WTC11 (cell line): ENCODE measurements around the gene CIBAR2. TPM values are rescaled to one million over a fixed set of nuclear protein-coding genes. Genes with fewer than 3 reads are reported as not detected.

Experiments
- ATAC-seq: fragments of 200-7000 bp; cut with Tn5 transposase; 2 replicates; pipeline ENCODE4 v1.10.0; 2021; ENCODE audit warnings: mild to moderate bottlenecking, moderate library complexity
- CTCF ChIA-PET: fragments of 300-600 bp; sonication (Branson Sonifier 250); formaldehyde crosslinking; loops from one replicate; lab custom pipeline; 2021; ENCODE audit warnings: antibody characterized with exemption; lab: Charles Lee
- POLR2A ChIA-PET: fragments of 350-600 bp; sonication (Branson Sonifier 250); formaldehyde crosslinking; loops from one replicate; lab custom pipeline; 2021; ENCODE audit warnings: antibody characterized with exemption; lab: Charles Lee
- DNase-seq: peaks from one replicate; pipeline ENCODE4 v3.0.0; 2021; ENCODE audit warnings: low spot score
- H3K27ac Mint-ChIP-seq: 2 replicates; pipeline ENCODE4 v1.8.0; 2021; ENCODE audit warnings: mixed read lengths
- H3K27me3 Mint-ChIP-seq: 2 replicates; pipeline ENCODE4 v1.8.0; 2021; ENCODE audit warnings: low read depth, mild to moderate bottlenecking, moderate library complexity, mixed read lengths
- H3K36me3 Mint-ChIP-seq: 2 replicates; pipeline ENCODE4 v1.8.0; 2021; ENCODE audit warnings: mixed read lengths
- H3K4me1 Mint-ChIP-seq: 2 replicates; pipeline ENCODE4 v1.8.0; 2022; ENCODE audit warnings: mixed read lengths
- H3K4me3 Mint-ChIP-seq: 2 replicates; pipeline ENCODE4 v1.8.0; 2021; ENCODE audit warnings: mild to moderate bottlenecking, moderate library complexity, mixed read lengths
- H3K9me3 Mint-ChIP-seq: 2 replicates; pipeline ENCODE4 v1.8.0; 2021; ENCODE audit warnings: mixed read lengths
- AR ChIP-seq: fragments of 250-450 bp; sonication (Bioruptor Pico); IDR thresholded peaks from 2 replicates; pipeline ENCODE4 v1.9.0; 2021; ENCODE audit warnings: mild to moderate bottlenecking
- CREM ChIP-seq: sonication (generic); formaldehyde crosslinking; IDR thresholded peaks from 2 replicates; pipeline ENCODE4 v1.8.1; 2022; ENCODE audit warnings: mild to moderate bottlenecking, missing genetic modification reagents, moderate library complexity
- EMX1 ChIP-seq: fragments of 250-450 bp; sonication (Bioruptor Pico); IDR thresholded peaks from 2 replicates; pipeline ENCODE4 v1.8.0; 2021; ENCODE audit warnings: mild to moderate bottlenecking
- GABPB1 ChIP-seq: sonication (generic); formaldehyde crosslinking; IDR thresholded peaks from 2 replicates; pipeline ENCODE4 v1.8.1; 2023; ENCODE audit warnings: mild to moderate bottlenecking, missing genetic modification reagents
- KAT7 ChIP-seq: sonication (generic); formaldehyde crosslinking; IDR thresholded peaks from 2 replicates; pipeline ENCODE4 v1.8.1; 2023; ENCODE audit warnings: missing genetic modification reagents, mild to moderate bottlenecking, borderline replicate concordance
- SOX15 ChIP-seq: fragments of 250-450 bp; sonication (Bioruptor Pico); IDR thresholded peaks from 2 replicates; pipeline ENCODE4 v1.9.0; 2021; ENCODE audit warnings: mild to moderate bottlenecking
- ZNF532 ChIP-seq: fragments of 250-450 bp; sonication (Bioruptor Pico); IDR thresholded peaks from 2 replicates; pipeline ENCODE4 v1.9.0; 2021; ENCODE audit warnings: mild to moderate bottlenecking, borderline replicate concordance
- total RNA-seq: library from RNA; stranded (reverse); gene quantifications from 3 replicates; pipeline ENCODE4 v1.2.3, GENCODE V29; 2021
- TF ChIP-seq, protein P1 (sequence below): sonication (generic); formaldehyde crosslinking; IDR thresholded peaks from 2 replicates; pipeline ENCODE4 v1.8.1; 2023; ENCODE audit warnings: mild to moderate bottlenecking, missing genetic modification reagents
- TF ChIP-seq, protein P2 (sequence below): sonication (generic); formaldehyde crosslinking; IDR thresholded peaks from 2 replicates; pipeline ENCODE4 v1.8.0; 2023; ENCODE audit warnings: mild to moderate bottlenecking, missing genetic modification reagents

Gene CIBAR2
- total RNA-seq, 1 experiment from 2014 or later, result not detected

DNA sequence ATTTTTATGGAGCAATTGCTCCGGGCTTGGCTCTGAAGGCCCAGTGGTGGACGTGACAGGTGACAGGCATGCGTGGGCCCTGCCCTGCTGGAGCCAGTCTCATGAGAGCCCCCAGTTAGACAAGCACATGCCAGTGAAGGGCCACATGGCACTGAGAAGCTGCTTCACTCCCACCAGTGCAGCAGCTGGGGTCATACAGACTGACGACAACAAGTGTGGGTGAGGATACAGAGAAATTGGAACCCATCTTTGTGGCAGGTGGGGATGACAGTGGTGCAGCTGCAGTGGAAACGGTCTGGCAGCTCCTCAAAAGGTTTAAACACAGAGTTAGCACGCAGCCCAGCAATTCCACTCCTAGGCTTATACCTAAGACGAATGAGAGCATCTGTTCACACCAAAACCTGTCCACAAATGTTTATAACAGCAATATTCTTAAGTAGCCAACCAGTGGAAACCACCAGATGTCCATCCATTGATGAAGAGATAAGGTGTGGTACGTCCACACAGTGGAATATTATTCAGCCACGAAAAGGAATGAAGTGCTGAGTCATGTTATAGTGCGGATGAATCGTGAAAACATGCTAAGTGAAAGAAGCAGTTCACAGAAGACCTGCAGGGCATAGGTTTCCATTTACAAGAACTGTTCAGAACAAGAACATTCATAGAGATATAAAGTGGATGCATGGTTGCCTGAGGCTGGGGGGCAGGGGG is 12.5 kb upstream of the CIBAR2 start:
- no peaks in the 10 kb centered on the region; the same call in 1 of the 2 replicates for H3K27me3 Mint-ChIP-seq
- DNase-seq (no peak), ATAC-seq (no peak)
- peaks cover 24% of the 10 kb centered on the region for H3K4me1 Mint-ChIP-seq
- H3K9me3 Mint-ChIP-seq, result peaks cover 6% of the 10 kb centered on the region; the same call in 1 of the 2 replicates
- POLR2A ChIA-PET, result interaction anchor here (0.6 kb wide), 1 partner anchor 53 kb away, joined by 5 read pairs; no protein-coding TSS in a partner anchor
- H3K27ac Mint-ChIP-seq, result no peak overlapping the region
- TF ChIP-seq SOX15 (no peak), EMX1 (CRISPR knock-in tag) (no peak), KAT7 (CRISPR knock-in tag) (no peak)
- H3K36me3 Mint-ChIP-seq, result no peaks in the 10 kb centered on the region
- CTCF ChIA-PET, result interaction anchor here (0.8 to 7.2 kb wide), 7 partner anchors 10 to 206 kb away, joined by 3 to 81 read pairs (median 4); partner anchors contain the start of gene CIBAR2
- H3K4me3 Mint-ChIP-seq, result no peak overlapping the region

DNA sequence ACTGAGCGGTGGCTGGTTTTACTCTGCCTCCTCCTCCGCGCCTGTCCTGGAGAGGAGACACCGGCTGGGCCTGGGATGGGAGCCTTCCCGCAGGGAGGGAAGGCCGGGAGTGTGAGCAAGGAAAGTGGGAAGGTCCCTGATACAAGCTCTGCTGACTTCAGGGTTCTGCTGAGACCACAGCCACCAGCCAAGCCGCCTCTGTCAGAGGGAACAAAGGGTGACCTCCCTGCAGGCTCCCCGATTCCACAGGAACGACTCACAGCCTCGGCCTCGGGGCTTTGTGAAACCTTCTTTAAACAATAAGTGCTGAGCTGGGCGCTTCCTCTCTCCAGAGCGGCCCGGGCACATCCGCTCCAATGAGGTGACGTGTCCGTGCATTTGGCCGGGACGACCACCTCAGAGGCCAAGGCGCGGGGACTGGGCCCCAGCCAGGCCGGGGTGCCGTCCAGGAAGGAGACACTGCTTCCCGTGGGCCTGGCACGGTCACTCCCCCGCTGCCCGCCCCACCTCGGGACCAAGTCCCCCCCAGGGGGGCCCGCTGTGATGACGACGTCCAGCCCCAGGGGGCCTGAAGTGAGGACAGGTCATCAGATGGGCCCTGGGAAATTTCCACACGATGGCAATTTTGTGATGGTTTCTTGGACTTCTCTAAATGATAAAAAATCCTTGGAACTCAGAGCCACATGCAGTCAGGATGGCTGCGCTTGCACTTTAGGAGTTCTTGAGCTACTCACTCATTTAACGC is 11.8 kb upstream of the CIBAR2 start:
- POLR2A ChIA-PET, result interaction anchor here (0.6 kb wide), 1 partner anchor 53 kb away, joined by 5 read pairs; no protein-coding TSS in a partner anchor

More for the DNA sequence above, 11.8 kb upstream of the CIBAR2 start:
- Mint-ChIP-seq H3K4me1 (peaks cover 22% of the 10 kb centered on the region), H3K27ac (no peak overlapping the region), H3K36me3 (no peaks in the 10 kb centered on the region), H3K4me3 (no peak overlapping the region), H3K9me3 (peaks cover 6% of the 10 kb centered on the region; the same call in 1 of the 2 replicates), H3K27me3 (no peaks in the 10 kb centered on the region; the same call in 1 of the 2 replicates)
- ATAC-seq (peak; percentile 50), DNase-seq (peak; percentile 29)
- CTCF ChIA-PET, result interaction anchor here (0.8 to 7.2 kb wide), 4 partner anchors 9 to 68 kb away, joined by 3 to 81 read pairs (median 4); partner anchors contain the start of gene CIBAR2
- TF ChIP-seq CREM (CRISPR knock-in tag) (no peak), ZNF532 (CRISPR knock-in tag) (no peak), GABPB1 (CRISPR knock-in tag) (no peak), AR (CRISPR knock-in tag) (no peak)
- TF ChIP-seq, protein P1, sequence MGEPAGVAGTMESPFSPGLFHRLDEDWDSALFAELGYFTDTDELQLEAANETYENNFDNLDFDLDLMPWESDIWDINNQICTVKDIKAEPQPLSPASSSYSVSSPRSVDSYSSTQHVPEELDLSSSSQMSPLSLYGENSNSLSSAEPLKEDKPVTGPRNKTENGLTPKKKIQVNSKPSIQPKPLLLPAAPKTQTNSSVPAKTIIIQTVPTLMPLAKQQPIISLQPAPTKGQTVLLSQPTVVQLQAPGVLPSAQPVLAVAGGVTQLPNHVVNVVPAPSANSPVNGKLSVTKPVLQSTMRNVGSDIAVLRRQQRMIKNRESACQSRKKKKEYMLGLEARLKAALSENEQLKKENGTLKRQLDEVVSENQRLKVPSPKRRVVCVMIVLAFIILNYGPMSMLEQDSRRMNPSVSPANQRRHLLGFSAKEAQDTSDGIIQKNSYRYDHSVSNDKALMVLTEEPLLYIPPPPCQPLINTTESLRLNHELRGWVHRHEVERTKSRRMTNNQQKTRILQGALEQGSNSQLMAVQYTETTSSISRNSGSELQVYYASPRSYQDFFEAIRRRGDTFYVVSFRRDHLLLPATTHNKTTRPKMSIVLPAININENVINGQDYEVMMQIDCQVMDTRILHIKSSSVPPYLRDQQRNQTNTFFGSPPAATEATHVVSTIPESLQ (CRISPR knock-in tag), result no peak
- TF ChIP-seq, protein P2, sequence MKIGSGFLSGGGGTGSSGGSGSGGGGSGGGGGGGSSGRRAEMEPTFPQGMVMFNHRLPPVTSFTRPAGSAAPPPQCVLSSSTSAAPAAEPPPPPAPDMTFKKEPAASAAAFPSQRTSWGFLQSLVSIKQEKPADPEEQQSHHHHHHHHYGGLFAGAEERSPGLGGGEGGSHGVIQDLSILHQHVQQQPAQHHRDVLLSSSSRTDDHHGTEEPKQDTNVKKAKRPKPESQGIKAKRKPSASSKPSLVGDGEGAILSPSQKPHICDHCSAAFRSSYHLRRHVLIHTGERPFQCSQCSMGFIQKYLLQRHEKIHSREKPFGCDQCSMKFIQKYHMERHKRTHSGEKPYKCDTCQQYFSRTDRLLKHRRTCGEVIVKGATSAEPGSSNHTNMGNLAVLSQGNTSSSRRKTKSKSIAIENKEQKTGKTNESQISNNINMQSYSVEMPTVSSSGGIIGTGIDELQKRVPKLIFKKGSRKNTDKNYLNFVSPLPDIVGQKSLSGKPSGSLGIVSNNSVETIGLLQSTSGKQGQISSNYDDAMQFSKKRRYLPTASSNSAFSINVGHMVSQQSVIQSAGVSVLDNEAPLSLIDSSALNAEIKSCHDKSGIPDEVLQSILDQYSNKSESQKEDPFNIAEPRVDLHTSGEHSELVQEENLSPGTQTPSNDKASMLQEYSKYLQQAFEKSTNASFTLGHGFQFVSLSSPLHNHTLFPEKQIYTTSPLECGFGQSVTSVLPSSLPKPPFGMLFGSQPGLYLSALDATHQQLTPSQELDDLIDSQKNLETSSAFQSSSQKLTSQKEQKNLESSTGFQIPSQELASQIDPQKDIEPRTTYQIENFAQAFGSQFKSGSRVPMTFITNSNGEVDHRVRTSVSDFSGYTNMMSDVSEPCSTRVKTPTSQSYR, result no peak
